Cardiac fibroblast (primary cell): ENCODE data around the gene UBE2M.
"Not testable (repeated sequence)": the region's sequence is repeated elsewhere in the genome, so short reads cannot be mapped to it uniquely, and the experiment has no call there.

Experiments
- DNase-seq, 2 donors: peaks; one replicate each; pipeline versions ENCODE4 v3.0.0 to v3.0.0-alpha.2; 2010; ENCODE audit warnings: low read depth in 2 of 2
- H3K4me3 ChIP-seq, 2 donors: replicated peaks in 1 of 2; 1 replicate in 1 of 2; 2 replicates in 1 of 2; pipeline ENCODE4 v1.5.1; 2011; ENCODE audit warnings: low read depth in 2 of 2, low read length in 2 of 2, mild to moderate bottlenecking in 2 of 2, moderate library complexity in 1 of 2
- CTCF ChIP-seq: IDR thresholded peaks from one replicate; pipeline ENCODE4 v1.5.1; 2011; ENCODE audit warnings: low read depth, mild to moderate bottlenecking, low read length, inconsistent platforms

UBE2M gene

GRCh38 chr19:58558066-58558622 is at the start of gene UBE2M:
Gene UBE2M, minus strand, starts transcription at chr19:58558611. Its CDS starts 230 bp downstream, at chr19:58558381.
- H3K4me3 ChIP-seq: peak within 1 kb of the TSS; percentile 91 to 94
- DNase-seq: peak in 1 of 2 donors; percentile 54

GRCh38 chr19:58607213-58607612 is 48.8 kb upstream of the UBE2M start:
- not testable (repeated sequence) for H3K4me3 ChIP-seq, DNase-seq

More at GRCh38 chr19:58558066-58558622, at the start of gene UBE2M:
- no peak for TF ChIP-seq CTCF

GRCh38 chr19:58606251-58606896 is 48.0 kb upstream of the UBE2M start:
- peak; percentile 35 for TF ChIP-seq CTCF
- H3K4me3 ChIP-seq, DNase-seq: not testable (repeated sequence)

GRCh38 chr19:58586133-58586765 is 27.8 kb upstream of the UBE2M start:
- DNase-seq: no peak
- H3K4me3 ChIP-seq: no peak overlapping the region
- no peak for TF ChIP-seq CTCF

GRCh38 chr19:58585442-58586132 is 27.2 kb upstream of the UBE2M start:
- H3K4me3 ChIP-seq: no peak overlapping the region
- no peak for DNase-seq
- TF ChIP-seq CTCF: no peak

GRCh38 chr19:58584498-58585441 is 26.4 kb upstream of the UBE2M start:
- no peak for DNase-seq
- no peak overlapping the region for H3K4me3 ChIP-seq
- no peak for TF ChIP-seq CTCF
